H9 (cell line): ENCODE results near the gene MAPK8IP3. TPM values are rescaled to one million over a fixed set of nuclear protein-coding genes. Genes with fewer than 3 reads are reported as not detected.

Experiments used
- DNase-seq: peaks from one replicate; pipeline ENCODE4 v3.0.0-alpha.2; 2017
- H2AFZ ChIP-seq: one replicate; pipeline ENCODE4 v1.6.1; 2013; ENCODE audit warnings: mild to moderate bottlenecking, low read length, control low read depth, moderate library complexity
- H2AK5ac ChIP-seq: 2 replicates; pipeline ENCODE4 v1.6.1; 2013; ENCODE audit warnings: low read length, control low read depth, mixed read lengths; ENCODE audit not compliant: insufficient read length
- H2BK120ac ChIP-seq: one replicate; pipeline ENCODE4 v1.6.1; 2013; ENCODE audit warnings: low read depth, mild to moderate bottlenecking, low read length, control low read depth, inconsistent platforms; ENCODE audit not compliant: poor library complexity, severe bottlenecking
- H2BK12ac ChIP-seq: 2 replicates; pipeline ENCODE4 v1.6.1; 2013; ENCODE audit warnings: low read length, control low read depth, mixed read lengths, low read depth; ENCODE audit not compliant: insufficient read length
- H2BK15ac ChIP-seq: 2 replicates; pipeline ENCODE4 v1.6.1; 2013; ENCODE audit warnings: low read depth, low read length, control low read depth
- H2BK20ac ChIP-seq: one replicate; pipeline ENCODE4 v1.6.1; 2013; ENCODE audit warnings: low read depth, mild to moderate bottlenecking, low read length, control low read depth, inconsistent platforms; ENCODE audit not compliant: poor library complexity, severe bottlenecking
- H2BK5ac ChIP-seq: 2 replicates; pipeline ENCODE4 v1.6.1; 2013; ENCODE audit warnings: low read length, control low read depth, mixed read lengths; ENCODE audit not compliant: insufficient read length
- H3K14ac ChIP-seq: 2 replicates; pipeline ENCODE4 v1.6.1; 2013; ENCODE audit warnings: low read length, control low read depth; ENCODE audit not compliant: insufficient read depth
- H3K18ac ChIP-seq: 2 replicates; pipeline ENCODE4 v1.6.1; 2013; ENCODE audit warnings: low read depth, mild to moderate bottlenecking, mixed read lengths, low read length, control low read depth; ENCODE audit not compliant: insufficient read length
- H3K23ac ChIP-seq: 2 replicates; pipeline ENCODE4 v1.6.1; 2013; ENCODE audit warnings: low read length, control low read depth, mixed read lengths, low read depth; ENCODE audit not compliant: insufficient read length
- H3K23me2 ChIP-seq: 2 replicates; pipeline ENCODE4 v1.6.1; 2013; ENCODE audit warnings: low read depth, mild to moderate bottlenecking, mixed read lengths, low read length, control low read depth; ENCODE audit not compliant: insufficient read length, poor library complexity, severe bottlenecking
- H3K27ac ChIP-seq: 2 replicates; pipeline ENCODE4 v1.5.1; 2013; ENCODE audit warnings: low read length, control low read depth, mixed read lengths, low read depth; ENCODE audit not compliant: insufficient read length
- H3K27me3 ChIP-seq: 2 replicates; pipeline ENCODE4 v1.6.1; 2013; ENCODE audit warnings: low read length, control low read depth, inconsistent platforms; ENCODE audit not compliant: insufficient read depth
- H3K4ac ChIP-seq: 2 replicates; pipeline ENCODE4 v1.6.1; 2013; ENCODE audit warnings: low read depth, mild to moderate bottlenecking, control low read depth, inconsistent platforms, low read length, moderate library complexity
- H3K4me1 ChIP-seq: 2 replicates; pipeline ENCODE4 v1.6.1; 2013; ENCODE audit warnings: low read length, control low read depth, inconsistent platforms; ENCODE audit not compliant: insufficient read depth
- H3K4me2 ChIP-seq: 2 replicates; pipeline ENCODE4 v1.6.1; 2013; ENCODE audit warnings: low read length, control low read depth, mixed read lengths; ENCODE audit not compliant: insufficient read length, insufficient read depth
- H3K56ac ChIP-seq: 2 replicates; pipeline ENCODE4 v1.6.1; 2013; ENCODE audit warnings: low read depth, mild to moderate bottlenecking, mixed read lengths, low read length, control low read depth; ENCODE audit not compliant: insufficient read length
- H3K79me1 ChIP-seq: 2 replicates; pipeline ENCODE4 v1.6.1; 2013; ENCODE audit warnings: low read depth, mild to moderate bottlenecking, moderate library complexity, low read length, control low read depth, inconsistent platforms; ENCODE audit not compliant: insufficient read depth, poor library complexity, severe bottlenecking
- H3K79me2 ChIP-seq: 2 replicates; pipeline ENCODE4 v1.6.1; 2013; ENCODE audit warnings: low read length, control low read depth, inconsistent platforms; ENCODE audit not compliant: insufficient read depth
- H3K9ac ChIP-seq: 2 replicates; pipeline ENCODE4 v1.6.1; 2013; ENCODE audit warnings: low read length, control low read depth, mixed read lengths; ENCODE audit not compliant: insufficient read length; ENCODE audit errors: extremely low read depth
- H3K9me3 ChIP-seq: one replicate; pipeline ENCODE4 v1.6.1; 2013; ENCODE audit warnings: low read depth, low read length, inconsistent platforms; ENCODE audit not compliant: control insufficient read depth
- H3T11ph ChIP-seq: one replicate; pipeline ENCODE4 v1.6.1; 2013; ENCODE audit warnings: mild to moderate bottlenecking, low read length, control low read depth, inconsistent platforms
- H4K20me1 ChIP-seq: one replicate; pipeline ENCODE4 v1.6.1; 2013; ENCODE audit not compliant: control insufficient read depth, insufficient read length, insufficient read depth
- H4K5ac ChIP-seq: 2 replicates; pipeline ENCODE4 v1.6.1; 2013; ENCODE audit warnings: low read depth, mild to moderate bottlenecking, mixed read lengths, low read length, control low read depth; ENCODE audit not compliant: insufficient read length
- H4K8ac ChIP-seq: replicated peaks from 2 replicates; pipeline ENCODE4 v1.6.1; 2013; ENCODE audit warnings: low read length, control low read depth, mixed read lengths, low read depth; ENCODE audit not compliant: insufficient read length
- H4K91ac ChIP-seq: 2 replicates; pipeline ENCODE4 v1.6.1; 2013; ENCODE audit warnings: low read depth, mild to moderate bottlenecking, moderate library complexity, mixed read lengths, low read length, control low read depth; ENCODE audit not compliant: insufficient read length
- H3K27ac Mint-ChIP-seq, 3 experiments: 2 replicates in 2 of 3; 3 replicates in 1 of 3; pipeline ENCODE4 v1.8.0; 2020 to 2021; ENCODE audit warnings: mixed read lengths in 3 of 3, mild to moderate bottlenecking in 1 of 3, moderate library complexity in 1 of 3
- H3K27me3 Mint-ChIP-seq: 2 replicates; pipeline ENCODE4 v1.8.0; 2021; ENCODE audit warnings: low read depth, mild to moderate bottlenecking, moderate library complexity, mixed read lengths
- H3K36me3 Mint-ChIP-seq, 3 experiments: 2 replicates in 2 of 3; 3 replicates in 1 of 3; pipeline ENCODE4 v1.8.0; 2020 to 2021; ENCODE audit warnings: low read depth in 3 of 3, mixed read lengths in 3 of 3; ENCODE audit not compliant: insufficient read depth in 1 of 3
- H3K4me1 Mint-ChIP-seq, 2 experiments: 2 replicates each; pipeline ENCODE4 v1.8.0; 2020; ENCODE audit warnings: mixed read lengths in 2 of 2
- H3K4me3 Mint-ChIP-seq, 2 experiments: 2 replicates in 1 of 2; 3 replicates in 1 of 2; pipeline ENCODE4 v1.8.0; 2020 to 2021; ENCODE audit warnings: mild to moderate bottlenecking in 2 of 2, mixed read lengths in 2 of 2, moderate library complexity in 1 of 2
- H3K9me3 Mint-ChIP-seq, 2 experiments: 2 replicates in 1 of 2; 3 replicates in 1 of 2; pipeline ENCODE4 v1.8.0; 2020; ENCODE audit warnings: mild to moderate bottlenecking in 2 of 2, mixed read lengths in 2 of 2, moderate library complexity in 1 of 2
- CTCF ChIP-seq: fragments of 200-600 bp; sonication (generic); conservative IDR thresholded peaks from 3 replicates; pipeline ENCODE4 v1.8.0; 2021; ENCODE audit warnings: antibody characterized with exemption, mild to moderate bottlenecking
- WGBS: extraction: QIAGEN DNeasy Blood & Tissue Kit; methylation state at CpG from one replicate; pipeline ENCODE4 v1.1.7; 2013; ENCODE audit warnings: missing lambda C conversion rate, low lambda C conversion rate, mixed read lengths; ENCODE audit not compliant: insufficient read length; ENCODE audit errors: extremely low coverage; 5-methylcytosine and 5-hydroxymethylcytosine counted together
- total RNA-seq: library from RNA; stranded (reverse); gene quantifications from 2 replicates; pipeline ENCODE4 v1.2.1, GENCODE V29; 2021

Gene MAPK8IP3
- total RNA-seq, 1 experiment from 2014 or later = 51.3 TPM

DNA sequence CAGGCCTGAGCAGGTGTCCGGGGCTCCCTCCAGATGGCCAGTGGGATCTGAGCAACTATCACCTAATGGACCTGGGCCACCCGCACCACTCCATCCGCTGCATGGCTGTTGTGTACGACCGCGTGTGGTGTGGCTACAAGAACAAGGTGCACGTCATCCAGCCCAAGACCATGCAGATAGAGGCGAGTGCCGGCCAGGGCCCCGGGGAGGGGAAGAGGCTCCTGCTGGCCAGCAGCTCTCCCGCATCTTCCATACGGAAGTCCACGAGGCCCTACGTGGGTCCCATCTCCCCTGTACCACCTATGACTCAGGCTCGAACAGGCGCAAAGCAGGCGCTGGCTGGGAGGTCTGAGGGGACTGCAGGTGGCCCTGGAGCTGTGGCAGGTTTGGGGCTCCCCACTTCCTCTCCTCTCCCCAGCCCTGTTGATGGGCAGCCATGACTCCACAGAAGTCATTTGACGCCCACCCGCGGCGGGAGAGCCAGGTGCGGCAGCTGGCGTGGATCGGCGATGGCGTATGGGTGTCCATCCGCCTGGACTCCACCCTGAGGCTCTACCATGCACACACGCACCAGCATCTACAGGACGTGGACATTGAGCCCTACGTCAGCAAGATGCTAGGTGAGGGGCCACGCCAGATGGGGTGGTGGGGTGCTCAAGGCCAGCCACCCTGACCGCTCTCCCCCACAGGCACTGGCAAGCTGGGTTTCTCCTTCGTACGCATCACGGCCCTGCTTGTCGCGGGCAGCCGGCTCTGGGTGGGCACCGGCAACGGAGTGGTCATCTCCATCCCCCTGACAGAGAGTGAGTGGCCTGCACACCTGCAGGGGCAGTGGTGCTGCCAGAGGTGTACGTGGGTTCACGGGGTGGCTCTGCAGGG lies 61.4 kb downstream of the MAPK8IP3 start:
- no peak overlapping the region for H2AK5ac ChIP-seq
- no peak overlapping the region for H2BK12ac ChIP-seq
- H3K36me3 Mint-ChIP-seq = peaks cover 10 to 36% (median 31%) of the 10 kb centered on the region in 3 experiments; a peak in 6 of 7 replicates
- H3K9me3 Mint-ChIP-seq = no peaks in the 10 kb centered on the region
- no peak overlapping the region for H4K5ac ChIP-seq
- no peaks in the 10 kb centered on the region; the same call in 1 of the 2 replicates for H3K79me2 ChIP-seq
- no peak overlapping the region for H3K4me3 Mint-ChIP-seq
- H3K56ac ChIP-seq = no peak overlapping the region
- no peak overlapping the region for H4K91ac ChIP-seq
- H3K27me3 ChIP-seq = no peaks in the 10 kb centered on the region
- H3K23me2 ChIP-seq = peaks cover 6% of the 10 kb centered on the region
- no peaks in the 10 kb centered on the region for H4K20me1 ChIP-seq
- H2BK20ac ChIP-seq = no peak overlapping the region
- no peak overlapping the region for H3K4ac ChIP-seq
- H3K9me3 ChIP-seq = no peaks in the 10 kb centered on the region
- no peak overlapping the region for H3K27ac ChIP-seq
- no peaks in the 10 kb centered on the region for H3K79me1 ChIP-seq
- no peak overlapping the region for H2BK5ac ChIP-seq
- H3K27me3 Mint-ChIP-seq = no peaks in the 10 kb centered on the region; the same call in 1 of the 2 replicates
- no peaks in the 10 kb centered on the region for H3K4me1 ChIP-seq
- no peak overlapping the region for H3K23ac ChIP-seq
- no peak overlapping the region for H2BK120ac ChIP-seq
- no peak overlapping the region for H3K4me2 ChIP-seq
- H3T11ph ChIP-seq = no peak overlapping the region
- H3K4me1 Mint-ChIP-seq = peaks cover 3 to 14% of the 10 kb centered on the region in 2 experiments
- no peak overlapping the region for H3K18ac ChIP-seq
- no peak overlapping the region for H4K8ac ChIP-seq
- no peak overlapping the region for H2AFZ ChIP-seq
- no peak overlapping the region for H3K14ac ChIP-seq
- DNase-seq = no peak
- no peak overlapping the region for H3K27ac Mint-ChIP-seq
- no peak overlapping the region for H3K9ac ChIP-seq
- WGBS = no CpG with 5 or more reads among the region's 42 CpGs
- TF ChIP-seq CTCF = no peak
- no peak overlapping the region for H2BK15ac ChIP-seq
